Right forelimb (tissue), 1 donor: ENCODE results near the gene INPP5A.
"Not testable (repeated sequence)": the region's sequence is repeated elsewhere in the genome, so short reads cannot be mapped to it uniquely, and the experiment has no call there.

ENCODE experiments used
- DNase-seq: peaks from one replicate; pipeline ENCODE4 v3.0.0-alpha.2; 2018

Gene INPP5A

DNA sequence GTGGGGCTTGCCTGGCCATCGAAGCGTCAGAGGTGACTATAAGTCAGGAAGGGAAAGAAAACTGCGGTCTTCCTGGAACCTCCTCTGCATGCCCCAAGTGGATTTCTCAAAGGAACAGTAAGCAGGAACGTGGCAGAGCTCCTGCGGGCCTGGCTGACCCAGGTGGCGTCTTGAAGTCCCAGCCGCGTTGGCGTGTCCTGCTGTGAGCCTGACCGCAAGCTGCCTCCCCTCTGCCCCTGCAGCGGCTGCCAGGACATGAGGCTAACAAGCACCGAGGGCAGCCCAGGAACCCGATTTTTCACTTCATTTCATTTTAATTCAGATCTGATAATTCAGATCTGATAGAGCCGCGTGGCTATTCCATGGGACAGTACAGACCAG, 193.0 kb downstream of the INPP5A start:
- DNase-seq, result no peak

GRCh38 chr10:132732518-132732917, 194.9 kb downstream of the INPP5A start:
- no peak for DNase-seq

DNA sequence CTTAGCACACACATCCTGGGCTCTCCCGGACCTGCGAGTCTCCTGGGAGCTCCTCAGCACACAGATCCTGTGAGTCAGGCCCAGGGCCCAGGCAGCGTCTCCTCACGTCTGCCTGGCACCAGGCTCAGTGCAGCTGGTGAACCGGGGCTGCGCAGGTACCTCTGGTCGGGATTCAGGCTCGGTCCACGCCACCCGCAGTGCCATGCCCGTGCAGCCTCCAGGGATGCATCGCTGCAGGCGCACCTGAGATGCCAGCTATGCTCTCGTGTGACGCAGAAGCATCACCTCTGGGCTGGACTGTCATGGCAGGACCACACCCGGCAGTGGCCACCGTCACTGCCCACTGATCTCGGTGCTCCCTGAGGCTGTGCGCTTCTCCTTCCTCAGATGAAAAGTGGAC, 196.3 kb downstream of the INPP5A start:
- no peak for DNase-seq

GRCh38 chr10:132735341-132735775, 197.8 kb downstream of the INPP5A start:
- DNase-seq, result no peak

- no peak for DNase-seq
Measured at GRCh38 chr10:132735923-132736391, 198.4 kb downstream of the INPP5A start.

GRCh38 chr10:132737390-132738048, 199.9 kb downstream of the INPP5A start:
- no peak for DNase-seq

GRCh38 chr10:132738454-132739224, 201.1 kb downstream of the INPP5A start:
- DNase-seq, result no peak

DNA sequence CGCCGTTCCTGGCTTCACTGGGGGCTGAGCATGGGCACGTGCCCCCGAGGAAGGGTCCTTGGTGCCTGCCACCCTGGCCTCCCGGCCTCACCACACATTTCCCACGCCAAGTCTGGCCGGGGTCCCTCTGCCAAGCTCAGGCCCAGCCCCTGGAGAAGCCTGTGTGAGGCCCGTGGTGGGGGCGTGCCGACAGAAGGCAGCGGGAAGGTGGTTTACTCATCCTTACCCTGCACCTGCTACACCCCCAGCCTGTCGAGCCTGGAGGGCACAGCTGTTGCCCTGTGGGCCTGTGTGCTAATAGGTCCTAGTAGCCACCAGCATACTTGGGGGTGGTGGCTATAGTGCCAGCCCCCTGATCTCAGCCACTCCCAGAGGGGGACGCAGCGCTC, 201.6 kb downstream of the INPP5A start:
- DNase-seq, result no peak

DNA sequence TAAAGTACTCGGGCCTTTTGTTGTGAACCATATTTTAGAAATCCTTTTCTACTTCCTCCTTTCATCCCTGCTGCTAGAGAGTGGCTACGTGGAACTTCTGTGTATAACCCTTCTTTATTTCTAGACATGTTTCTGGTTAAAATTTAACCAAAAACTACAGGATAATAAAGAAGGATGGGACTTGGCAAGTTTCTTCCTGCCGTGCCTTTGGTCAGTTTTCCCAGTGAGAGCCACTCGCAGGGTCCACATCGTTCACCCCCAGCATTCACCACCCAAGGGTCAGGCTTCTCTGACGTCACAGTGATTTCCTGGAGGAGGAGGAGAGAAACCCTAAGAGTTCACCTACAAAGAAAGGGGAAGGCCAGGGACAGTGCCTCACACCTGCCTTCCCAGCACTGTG, 203.0 kb downstream of the INPP5A start:
- DNase-seq, result no peak

GRCh38 chr10:132742167-132742836, 204.7 kb downstream of the INPP5A start:
- no peak for DNase-seq

DNA sequence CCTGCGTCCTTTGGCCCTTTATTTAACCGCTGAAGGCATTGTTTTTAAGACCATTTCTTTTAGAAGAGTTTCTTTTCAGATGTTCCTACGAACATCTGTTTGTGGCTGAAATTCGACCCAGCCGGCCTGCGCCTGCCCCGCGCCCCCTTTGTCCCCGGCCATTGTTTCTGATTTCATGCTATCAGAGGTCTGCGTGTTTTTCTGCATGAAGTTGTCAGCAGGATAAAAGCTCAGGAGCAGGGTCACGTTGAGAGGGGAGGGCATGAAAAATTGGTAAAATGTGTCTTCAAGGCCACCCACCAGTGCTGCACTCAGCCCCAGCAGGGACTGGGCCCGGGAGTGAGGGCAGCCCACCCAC, 205.2 kb downstream of the INPP5A start:
- DNase-seq, result no peak

DNA sequence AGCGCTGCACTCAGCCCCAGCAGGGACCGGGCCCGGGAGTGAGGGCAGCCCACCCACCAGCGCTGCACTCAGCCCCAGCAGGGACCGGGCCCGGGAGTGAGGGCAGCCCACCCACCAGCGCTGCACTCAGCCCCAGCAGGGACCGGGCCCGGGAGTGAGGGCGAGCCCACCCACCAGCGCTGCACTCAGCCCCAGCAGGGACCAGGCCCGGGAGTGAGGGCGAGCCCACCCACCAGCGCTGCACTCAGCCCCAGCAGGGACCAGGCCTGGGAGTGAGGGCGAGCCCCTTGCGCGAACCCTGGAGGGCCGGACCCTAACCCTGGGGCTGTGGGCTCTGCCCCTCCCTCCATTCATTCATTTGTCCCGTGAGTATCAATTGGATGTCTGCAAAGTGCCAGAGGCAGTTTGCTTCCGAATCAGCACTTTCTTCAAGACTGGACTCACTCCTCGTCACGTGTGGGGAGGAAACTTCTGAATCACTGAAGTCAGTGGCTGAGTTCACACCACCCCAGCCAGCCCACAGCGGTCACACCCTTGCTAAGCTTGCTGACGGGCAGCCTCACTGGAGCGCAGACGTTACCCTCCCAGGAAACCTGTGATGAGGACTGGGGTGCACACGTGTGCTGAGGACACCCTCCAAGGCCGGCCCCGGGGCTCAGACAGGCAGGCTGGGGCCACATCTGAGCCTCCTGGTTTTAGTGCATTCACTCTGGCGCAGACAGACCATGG, 205.8 kb downstream of the INPP5A start:
- DNase-seq, result not testable (repeated sequence)

DNA sequence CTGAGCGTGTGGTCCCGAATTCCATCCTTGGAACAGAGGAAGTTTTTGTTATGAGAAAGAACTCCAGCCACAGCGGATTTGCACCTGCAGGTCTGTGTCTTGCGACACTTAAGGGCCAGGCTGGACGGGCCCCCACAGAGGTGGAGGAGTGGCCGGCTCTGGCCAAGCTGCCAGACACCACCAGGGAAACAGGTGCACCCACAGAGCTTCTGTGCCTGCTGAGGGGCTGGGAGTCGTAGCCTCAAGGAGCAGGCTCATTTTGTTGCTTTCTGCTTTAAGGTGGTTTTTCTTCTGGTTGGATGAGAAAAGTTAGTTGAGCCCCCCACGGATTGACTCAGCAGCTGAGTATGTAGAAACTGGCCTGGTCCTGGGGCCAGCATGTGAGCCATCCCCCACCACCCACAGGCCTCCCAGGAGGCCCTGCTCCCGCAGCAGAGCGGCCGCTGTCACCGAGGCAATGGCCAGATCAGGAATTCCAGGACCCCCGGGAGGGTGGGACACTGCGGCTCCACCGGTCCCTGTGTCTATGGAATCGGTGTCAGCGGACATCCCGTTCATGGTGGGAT, 206.4 kb downstream of the INPP5A start:
- no peak for DNase-seq

- no peak for DNase-seq
Measured at GRCh38 chr10:132744839-132745238, 207.3 kb downstream of the INPP5A start.

DNA sequence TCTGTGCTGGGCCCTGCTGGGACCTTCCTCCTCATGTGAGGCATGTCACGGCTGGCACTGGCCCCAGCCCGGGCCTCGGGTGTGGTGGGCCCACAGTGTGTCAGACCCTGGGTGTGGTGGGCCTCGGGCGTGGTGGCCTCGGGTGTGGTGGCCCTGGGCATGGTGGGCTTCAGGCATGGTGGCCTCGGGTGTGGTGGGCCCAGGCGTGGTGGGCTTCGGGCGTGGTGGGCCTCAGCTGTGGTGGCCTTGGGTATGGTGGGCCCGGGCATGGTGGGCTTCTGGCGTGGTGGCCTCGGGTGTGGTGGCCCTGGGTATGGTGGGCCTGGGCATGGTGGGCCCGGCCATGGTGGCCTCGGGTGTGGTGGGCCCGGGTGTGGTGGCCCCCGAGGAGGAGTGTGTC, 207.9 kb downstream of the INPP5A start:
- DNase-seq, result no peak

GRCh38 chr10:132745971-132746370, 208.4 kb downstream of the INPP5A start:
- no peak for DNase-seq

- DNase-seq, result no peak
Measured at GRCh38 chr10:132746386-132746785, 208.8 kb downstream of the INPP5A start.

DNA sequence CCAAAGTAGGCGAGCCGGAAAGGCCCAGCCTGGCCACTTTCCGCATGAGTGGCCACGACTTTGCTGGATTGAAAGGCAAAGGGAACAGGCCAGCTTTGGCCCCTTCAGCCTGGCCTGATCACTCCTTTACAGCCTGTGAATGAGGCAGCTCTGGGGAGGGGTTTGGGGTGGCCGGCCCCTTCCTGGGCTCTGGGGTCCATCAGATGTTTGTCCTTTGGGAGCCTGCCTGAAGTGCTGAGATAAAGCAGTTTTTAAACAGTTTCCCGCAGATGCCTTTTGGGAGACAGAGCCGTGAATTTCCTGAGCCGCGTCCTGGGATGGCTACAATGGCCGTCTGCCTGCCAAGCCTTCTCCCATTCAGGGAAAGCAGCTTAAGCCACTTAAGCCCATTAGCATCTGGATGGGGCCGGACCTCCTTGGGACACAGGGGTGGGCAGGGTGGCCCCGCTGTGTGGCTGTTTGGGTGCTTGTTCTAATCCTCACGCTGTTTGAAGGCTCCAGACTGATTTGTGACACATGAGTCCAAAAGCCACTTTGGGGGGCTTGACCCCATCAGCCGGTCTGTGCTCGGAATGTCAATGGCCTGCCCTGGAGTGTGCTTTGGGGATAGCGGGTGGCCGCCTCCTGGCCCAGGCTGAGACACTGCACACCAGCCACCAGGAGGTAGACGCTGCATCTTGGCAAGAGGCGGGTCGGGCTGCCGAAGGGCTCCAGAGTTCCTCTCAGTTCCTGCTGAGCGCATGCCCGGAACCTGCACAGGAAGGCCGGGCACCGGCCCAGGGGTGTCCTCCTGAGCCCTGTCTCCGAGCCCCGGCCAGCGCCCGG, 209.4 kb downstream of the INPP5A start:
- DNase-seq, result no peak

- DNase-seq, result no peak
Measured at GRCh38 chr10:132748135-132748534, 210.5 kb downstream of the INPP5A start.

DNA sequence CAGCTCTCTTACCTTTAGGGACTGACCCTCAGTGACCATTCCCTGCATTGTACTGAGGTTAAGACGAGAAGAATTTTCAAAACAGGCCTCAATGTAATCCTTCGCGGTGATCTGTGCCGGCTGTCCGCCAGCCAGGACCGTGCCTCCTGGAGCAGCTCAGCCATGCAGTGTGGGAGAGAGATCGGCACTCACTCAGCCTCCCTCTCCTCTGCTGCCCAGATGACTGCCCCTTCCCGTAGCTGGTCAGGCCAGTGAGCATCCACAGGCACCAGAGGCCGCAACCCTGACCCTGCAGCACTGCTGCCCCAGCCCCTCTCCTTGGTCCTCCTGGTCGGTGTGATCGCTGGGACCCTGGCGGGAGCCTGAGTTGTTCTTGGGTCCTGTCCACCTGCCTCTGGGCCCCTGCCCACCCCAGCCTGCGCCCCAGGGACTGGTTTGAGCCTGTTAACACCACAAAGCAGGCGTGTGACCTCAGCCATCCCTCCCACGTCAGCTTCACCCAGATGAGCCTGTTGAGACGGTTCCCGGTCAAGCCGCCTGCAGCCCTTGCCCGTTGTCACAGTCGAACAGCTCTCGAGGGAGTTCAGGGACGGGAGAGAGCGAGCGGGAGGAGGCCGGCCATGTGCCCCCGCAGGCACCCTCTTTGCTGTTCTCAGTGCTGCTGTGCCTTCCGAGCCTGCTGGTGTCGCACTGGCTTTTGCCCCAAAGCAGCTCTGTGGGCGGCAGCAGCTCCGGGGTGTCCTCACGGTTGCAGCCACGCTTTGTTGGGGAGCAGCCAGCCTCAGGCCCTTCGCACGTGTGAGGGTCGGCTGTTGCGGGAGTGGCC, 211.2 kb downstream of the INPP5A start:
- DNase-seq, result no peak

DNA sequence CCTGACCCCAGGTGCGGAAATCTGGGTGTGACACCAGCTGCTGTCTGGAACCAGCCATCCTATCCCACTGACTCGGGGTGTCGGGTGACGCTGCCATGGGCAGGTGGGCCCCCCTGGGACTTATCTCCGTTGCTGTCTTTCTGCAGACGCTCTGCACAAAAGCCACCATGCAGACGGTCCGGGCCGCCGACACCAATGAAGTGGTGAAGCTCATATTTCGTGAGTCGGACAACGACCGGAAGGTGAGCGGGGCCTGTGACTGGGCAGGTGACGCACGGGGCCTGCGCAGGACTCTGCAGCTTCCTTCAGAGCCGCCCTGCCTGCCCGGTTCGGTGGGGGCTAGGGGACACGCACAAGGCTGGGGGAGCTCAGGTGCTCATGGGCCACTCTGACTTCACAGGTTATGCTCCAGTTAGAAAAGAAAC, 211.8 kb downstream of the INPP5A start:
- no peak for DNase-seq
